ENCODE results near the gene PPIA. TPM values are rescaled to one million over a fixed set of nuclear protein-coding genes. Genes with fewer than 3 reads are reported as not detected.
A peak's percentile ranks its signal among the peaks of the same experiment; 100 is the strongest.
"Not testable (repeated sequence)": the region's sequence is repeated elsewhere in the genome, so short reads cannot be mapped to it uniquely, and the experiment has no call there.

PPIA gene
- total RNA-seq, 3 donors from 2014 or later (not counting 1 experiment from before 2014, with no cell fraction given) = 701 to 727 (median 718) TPM

- H3K36me3 Mint-ChIP-seq = peaks cover 8% of the 10 kb centered on the region
- Histone ChIP-seq H3K27ac (ENCODE audit: low read length) (no peak overlapping the region), H3K9me3 (ENCODE audit: control insufficient read depth, insufficient read depth, low read length) (peaks cover 15% of the 10 kb centered on the region), H3K4me3 (ENCODE audit: low read length) (no peak overlapping the region), H3K36me3 (ENCODE audit: control insufficient read depth, insufficient read depth, low read length) (no peaks in the 10 kb centered on the region), H3K27me3 (ENCODE audit: control insufficient read depth, insufficient read depth, low read length) (no peaks in the 10 kb centered on the region), H3K4me1 (ENCODE audit: control insufficient read depth, insufficient read depth, low read length) (no peaks in the 10 kb centered on the region)
- ATAC-seq (no peak), DNase-seq (no peak)
- no peak overlapping the region for H3K27ac Mint-ChIP-seq
- WGBS (ENCODE audit: insufficient coverage) = 68% methylated on average over 1 of the region's 1 CpG
- intact Hi-C loops (cut with micrococcal nuclease) = no loop called here
- peaks cover 4 to 5% of the 10 kb centered on the region in 2 donors for H3K9me3 Mint-ChIP-seq
- H3K4me3 Mint-ChIP-seq = no peak overlapping the region
- no peaks in the 10 kb centered on the region for H3K4me1 Mint-ChIP-seq
- no peak for TF ChIP-seq CTCF (IDR thresholded peaks at IDR 0.05)
- H3K27me3 Mint-ChIP-seq (ENCODE audit: low read depth in 2 of 2) = no peaks in the 10 kb centered on the region
Observed at GRCh38 chr7:44784364-44784763, 12.1 kb upstream of the PPIA start.

GRCh38 chr7:44785218-44785617, 11.3 kb upstream of the PPIA start:
- H3K9me3 Mint-ChIP-seq; H3K27me3 ChIP-seq (ENCODE audit: control insufficient read depth, insufficient read depth, low read length); DNase-seq; ATAC-seq; H3K36me3 Mint-ChIP-seq; H3K27ac ChIP-seq (ENCODE audit: low read length); intact Hi-C loops (cut with micrococcal nuclease); H3K27ac Mint-ChIP-seq; H3K4me1 ChIP-seq (ENCODE audit: control insufficient read depth, insufficient read depth, low read length); H3K4me3 ChIP-seq (ENCODE audit: low read length); H3K36me3 ChIP-seq (ENCODE audit: control insufficient read depth, insufficient read depth, low read length); H3K4me1 Mint-ChIP-seq; H3K4me3 Mint-ChIP-seq; H3K27me3 Mint-ChIP-seq (ENCODE audit: low read depth in 2 of 2): not testable (repeated sequence)
- peaks cover 15% of the 10 kb centered on the region for H3K9me3 ChIP-seq (ENCODE audit: control insufficient read depth, insufficient read depth, low read length)
- 97% methylated on average over 3 of the region's 3 CpGs for WGBS (ENCODE audit: insufficient coverage)

- Histone ChIP-seq H3K9me3 (ENCODE audit: control insufficient read depth, insufficient read depth, low read length) (peaks cover 15% of the 10 kb centered on the region), H3K4me3 (ENCODE audit: low read length) (no peak overlapping the region), H3K36me3 (ENCODE audit: control insufficient read depth, insufficient read depth, low read length) (no peaks in the 10 kb centered on the region), H3K4me1 (ENCODE audit: control insufficient read depth, insufficient read depth, low read length) (no peaks in the 10 kb centered on the region), H3K27me3 (ENCODE audit: control insufficient read depth, insufficient read depth, low read length) (no peaks in the 10 kb centered on the region), H3K27ac (ENCODE audit: low read length) (no peak overlapping the region)
- 59% methylated on average over 4 of the region's 4 CpGs for WGBS (ENCODE audit: insufficient coverage)
- Mint-ChIP-seq H3K4me3 (no peak overlapping the region), H3K27ac (no peak overlapping the region), H3K9me3 (peaks cover 4 to 5% of the 10 kb centered on the region in 2 donors), H3K36me3 (peaks cover 8% of the 10 kb centered on the region), H3K27me3 (ENCODE audit: low read depth in 2 of 2) (no peaks in the 10 kb centered on the region), H3K4me1 (no peaks in the 10 kb centered on the region)
- ATAC-seq (peak in 2 of 3 donors; percentile 17 to 38), DNase-seq (no peak)
- TF ChIP-seq CTCF (IDR thresholded peaks at IDR 0.05) = no peak
- intact Hi-C loops (cut with micrococcal nuclease) = no loop called here
Observed at GRCh38 chr7:44787041-44787440, 9.4 kb upstream of the PPIA start.

- H3K27me3 ChIP-seq (ENCODE audit: control insufficient read depth, insufficient read depth, low read length) = no peaks in the 10 kb centered on the region
- no peaks in the 10 kb centered on the region for H3K36me3 ChIP-seq (ENCODE audit: control insufficient read depth, insufficient read depth, low read length)
- Mint-ChIP-seq H3K9me3 (peaks cover 4 to 5% of the 10 kb centered on the region in 2 donors), H3K36me3 (peaks cover 8% of the 10 kb centered on the region), H3K4me3 (no peak overlapping the region), H3K4me1 (no peaks in the 10 kb centered on the region), H3K27me3 (ENCODE audit: low read depth in 2 of 2) (no peaks in the 10 kb centered on the region), H3K27ac (no peak overlapping the region)
- WGBS (ENCODE audit: insufficient coverage) = 94% methylated on average over 3 of the region's 3 CpGs
- peaks cover 13% of the 10 kb centered on the region for H3K9me3 ChIP-seq (ENCODE audit: control insufficient read depth, insufficient read depth, low read length)
- no peak overlapping the region for H3K27ac ChIP-seq (ENCODE audit: low read length)
- no peak for DNase-seq
- no peaks in the 10 kb centered on the region for H3K4me1 ChIP-seq (ENCODE audit: control insufficient read depth, insufficient read depth, low read length)
- TF ChIP-seq CTCF (IDR thresholded peaks at IDR 0.05) = no peak
- intact Hi-C loops (cut with micrococcal nuclease) = no loop called here
- H3K4me3 ChIP-seq (ENCODE audit: low read length) = no peak overlapping the region
- no peak for ATAC-seq
Observed at GRCh38 chr7:44787762-44788161, 8.7 kb upstream of the PPIA start.

Measured in natural killer cell (primary cell).